C4-2B (cell line): Measurements from ENCODE around the gene COP1.
A peak's percentile ranks its signal among the peaks of the same experiment; 100 is the strongest.

Experiments
- ZFX ChIP-seq: fragments of 450-650 bp; IDR thresholded peaks from 2 replicates; pipeline ENCODE4 v1.6.1; 2017
- TF ChIP-seq, protein P1 (sequence below): fragments of 450-650 bp; conservative IDR thresholded peaks from 2 replicates; pipeline ENCODE4 v1.5.1; 2017; ENCODE audit warnings: mild to moderate bottlenecking

DNA sequence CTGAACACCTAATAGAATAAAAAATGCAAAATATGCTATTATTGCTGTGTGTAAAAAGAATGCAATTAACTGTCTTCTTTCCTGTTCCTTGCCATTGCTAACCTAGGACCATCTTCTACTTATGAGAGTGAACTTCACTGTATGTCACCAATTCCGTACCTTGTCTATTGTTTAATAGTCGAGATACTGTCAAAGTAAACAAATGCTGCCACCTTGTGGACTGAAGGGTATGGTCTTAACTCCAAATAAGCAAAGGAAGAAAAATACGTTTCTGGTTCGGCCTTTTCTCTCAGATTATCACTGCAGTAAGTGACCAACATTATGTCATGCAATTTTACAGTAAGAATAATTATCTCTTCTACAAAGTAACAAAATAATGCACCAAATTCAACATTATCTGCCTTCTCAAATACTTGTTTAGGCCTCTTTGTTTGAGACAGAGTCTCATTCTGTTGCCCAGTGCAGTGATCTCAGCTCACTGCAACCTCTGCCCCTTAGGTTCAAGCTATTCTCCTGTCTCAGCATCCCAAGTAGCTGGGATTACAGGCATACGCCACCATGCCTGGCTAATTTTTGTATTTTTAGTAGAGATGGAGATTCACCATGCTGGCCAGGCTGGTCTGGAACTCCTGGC, 133.4 kb downstream of the COP1 start:
- no peak for TF ChIP-seq ZFX
- TF ChIP-seq, protein P1, sequence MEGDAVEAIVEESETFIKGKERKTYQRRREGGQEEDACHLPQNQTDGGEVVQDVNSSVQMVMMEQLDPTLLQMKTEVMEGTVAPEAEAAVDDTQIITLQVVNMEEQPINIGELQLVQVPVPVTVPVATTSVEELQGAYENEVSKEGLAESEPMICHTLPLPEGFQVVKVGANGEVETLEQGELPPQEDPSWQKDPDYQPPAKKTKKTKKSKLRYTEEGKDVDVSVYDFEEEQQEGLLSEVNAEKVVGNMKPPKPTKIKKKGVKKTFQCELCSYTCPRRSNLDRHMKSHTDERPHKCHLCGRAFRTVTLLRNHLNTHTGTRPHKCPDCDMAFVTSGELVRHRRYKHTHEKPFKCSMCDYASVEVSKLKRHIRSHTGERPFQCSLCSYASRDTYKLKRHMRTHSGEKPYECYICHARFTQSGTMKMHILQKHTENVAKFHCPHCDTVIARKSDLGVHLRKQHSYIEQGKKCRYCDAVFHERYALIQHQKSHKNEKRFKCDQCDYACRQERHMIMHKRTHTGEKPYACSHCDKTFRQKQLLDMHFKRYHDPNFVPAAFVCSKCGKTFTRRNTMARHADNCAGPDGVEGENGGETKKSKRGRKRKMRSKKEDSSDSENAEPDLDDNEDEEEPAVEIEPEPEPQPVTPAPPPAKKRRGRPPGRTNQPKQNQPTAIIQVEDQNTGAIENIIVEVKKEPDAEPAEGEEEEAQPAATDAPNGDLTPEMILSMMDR, result peak; percentile 84
